Stomach smooth muscle (tissue), 2 donors: ENCODE measurements around the gene GLRX3.
A peak's percentile ranks its signal among the peaks of the same experiment; 100 is the strongest.

ENCODE experiments used
- H3K27ac ChIP-seq: one replicate; pipeline ENCODE4 v1.7.0; 2013; ENCODE audit warnings: mild to moderate bottlenecking, low read length, inconsistent platforms
- H3K27me3 ChIP-seq, 2 donors: one replicate each; pipeline ENCODE4 v1.7.0; 2013; ENCODE audit warnings: low read length in 2 of 2; ENCODE audit not compliant: insufficient read depth in 2 of 2, control insufficient read depth in 1 of 2
- H3K36me3 ChIP-seq, 2 donors: one replicate each; pipeline ENCODE4 v1.7.0; 2013; ENCODE audit warnings: low read length in 2 of 2; ENCODE audit not compliant: control insufficient read depth in 2 of 2, insufficient read depth in 2 of 2
- H3K4me1 ChIP-seq: one replicate; pipeline ENCODE4 v1.7.0; 2013; ENCODE audit warnings: low read length; ENCODE audit not compliant: control insufficient read depth, insufficient read depth
- H3K4me3 ChIP-seq, 2 donors: one replicate each; pipeline ENCODE4 v1.7.0; 2013; ENCODE audit warnings: low read length in 2 of 2
- H3K9ac ChIP-seq, 2 donors: one replicate each; pipeline ENCODE4 v1.7.0; 2013; ENCODE audit warnings: low read length in 2 of 2, mild to moderate bottlenecking in 1 of 2
- H3K9me3 ChIP-seq, 2 donors: one replicate each; pipeline ENCODE4 v1.7.0; 2013; ENCODE audit warnings: low read length in 2 of 2; ENCODE audit not compliant: control insufficient read depth in 2 of 2
- donor health status: healthy.
- donor health status: Pancreatic carcinoma.

Gene GLRX3

GRCh38 chr10:130189608-130190054 lies 53.4 kb downstream of the GLRX3 start:
- Histone ChIP-seq H3K4me3 (no peak overlapping the region), H3K36me3 (peaks cover 12 to 15% of the 10 kb centered on the region in 2 donors), H3K27me3 (peaks cover 5 to 7% of the 10 kb centered on the region in 2 donors), H3K9ac (no peak overlapping the region), H3K27ac (no peak overlapping the region), H3K4me1 (peaks cover 12% of the 10 kb centered on the region), H3K9me3 (no peaks in the 10 kb centered on the region)

- Histone ChIP-seq H3K27me3 (peaks cover 5 to 7% of the 10 kb centered on the region in 2 donors), H3K9ac (peak overlapping the region in 1 of 2 donors; percentile 42), H3K27ac (no peak overlapping the region), H3K4me1 (peaks cover 12% of the 10 kb centered on the region), H3K9me3 (no peaks in the 10 kb centered on the region), H3K36me3 (peaks cover 8 to 9% of the 10 kb centered on the region in 2 donors), H3K4me3 (peak overlapping the region; percentile 46 to 79)
These were observed 54.0 kb downstream of the GLRX3 start for GRCh38 chr10:130190055-130190736.

- Histone ChIP-seq H3K27ac (no peak overlapping the region), H3K36me3 (peaks cover 2 to 4% of the 10 kb centered on the region in 2 donors), H3K4me1 (peaks cover 12% of the 10 kb centered on the region), H3K9ac (peak overlapping the region in 1 of 2 donors; percentile 42), H3K27me3 (peaks cover 5 to 7% of the 10 kb centered on the region in 2 donors), H3K9me3 (no peaks in the 10 kb centered on the region), H3K4me3 (peak overlapping the region; percentile 46 to 79)
These were observed 54.5 kb downstream of the GLRX3 start for GRCh38 chr10:130190737-130191115.

GRCh38 chr10:130191380-130191779 lies 55.2 kb downstream of the GLRX3 start:
- H3K27me3 ChIP-seq, result peaks cover 5 to 7% of the 10 kb centered on the region in 2 donors
- peaks cover 0 to 4% of the 10 kb centered on the region in 2 donors for H3K36me3 ChIP-seq
- H3K4me3 ChIP-seq, result no peak overlapping the region
- no peak overlapping the region for H3K27ac ChIP-seq
- H3K9me3 ChIP-seq, result no peaks in the 10 kb centered on the region
- peaks cover 12% of the 10 kb centered on the region for H3K4me1 ChIP-seq
- no peak overlapping the region for H3K9ac ChIP-seq

DNA sequence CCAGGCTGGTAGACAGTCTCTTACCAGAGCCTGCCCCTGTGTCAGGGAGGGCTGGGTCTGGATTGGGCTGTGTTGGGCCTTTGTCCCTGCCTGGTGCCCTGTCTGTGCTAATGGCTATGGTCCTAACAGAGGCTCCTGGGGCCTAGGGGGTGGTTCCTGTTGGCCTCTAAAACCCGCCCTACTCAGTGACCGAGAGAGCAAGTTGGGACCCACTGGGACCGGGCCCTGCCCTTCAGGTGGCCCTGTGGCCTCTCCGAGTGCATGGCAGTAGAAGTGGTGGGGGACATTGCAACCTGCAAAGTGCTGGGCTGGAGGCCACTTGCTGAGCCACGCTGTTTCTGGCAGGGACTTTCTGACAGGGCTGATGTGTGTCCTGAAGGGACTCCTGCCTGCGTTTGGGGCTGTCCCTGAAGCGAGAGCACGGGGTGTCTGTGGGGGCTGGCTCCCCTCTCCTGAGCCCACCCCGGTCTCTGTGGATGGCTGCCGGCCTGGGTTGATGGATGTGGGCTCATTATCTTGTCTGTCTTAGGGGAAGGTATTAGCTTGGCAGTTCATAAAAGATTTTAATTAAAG lies 56.2 kb downstream of the GLRX3 start:
- Histone ChIP-seq H3K9me3 (no peaks in the 10 kb centered on the region), H3K4me3 (no peak overlapping the region), H3K27me3 (peaks cover 5 to 7% of the 10 kb centered on the region in 2 donors), H3K4me1 (peaks cover 12% of the 10 kb centered on the region), H3K9ac (no peak overlapping the region), H3K36me3 (peaks cover 0 to 4% of the 10 kb centered on the region in 2 donors), H3K27ac (no peak overlapping the region)

DNA sequence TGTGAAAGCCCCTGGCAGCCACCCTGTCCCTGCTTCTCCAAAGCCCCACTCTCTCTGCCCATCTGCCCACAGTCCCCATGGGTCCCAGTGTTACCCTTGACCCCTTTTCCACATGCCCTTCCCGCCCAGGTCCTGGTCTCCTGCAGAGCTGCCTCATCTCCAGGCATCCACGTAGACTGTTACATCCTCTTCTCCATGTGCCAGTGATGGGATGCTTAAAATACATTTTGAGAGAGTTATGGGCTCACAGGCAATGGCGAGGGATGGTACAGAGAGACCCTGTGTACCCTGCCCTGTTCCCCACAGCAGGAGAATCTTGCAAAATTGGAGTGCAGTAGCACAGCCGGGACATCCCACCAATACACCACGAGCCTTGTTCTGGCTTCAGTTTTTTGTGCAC lies 56.8 kb downstream of the GLRX3 start:
- Histone ChIP-seq H3K4me3 (no peak overlapping the region), H3K27ac (no peak overlapping the region), H3K9me3 (no peaks in the 10 kb centered on the region), H3K27me3 (peaks cover 5 to 7% of the 10 kb centered on the region in 2 donors), H3K4me1 (peaks cover 12% of the 10 kb centered on the region), H3K9ac (no peak overlapping the region), H3K36me3 (no peaks in the 10 kb centered on the region)

GRCh38 chr10:130193493-130194193 lies 57.5 kb downstream of the GLRX3 start:
- Histone ChIP-seq H3K4me1 (peaks cover 12% of the 10 kb centered on the region), H3K27ac (no peak overlapping the region), H3K36me3 (no peaks in the 10 kb centered on the region), H3K9ac (no peak overlapping the region), H3K4me3 (no peak overlapping the region), H3K27me3 (peaks cover 5 to 7% of the 10 kb centered on the region in 2 donors), H3K9me3 (no peaks in the 10 kb centered on the region)

DNA sequence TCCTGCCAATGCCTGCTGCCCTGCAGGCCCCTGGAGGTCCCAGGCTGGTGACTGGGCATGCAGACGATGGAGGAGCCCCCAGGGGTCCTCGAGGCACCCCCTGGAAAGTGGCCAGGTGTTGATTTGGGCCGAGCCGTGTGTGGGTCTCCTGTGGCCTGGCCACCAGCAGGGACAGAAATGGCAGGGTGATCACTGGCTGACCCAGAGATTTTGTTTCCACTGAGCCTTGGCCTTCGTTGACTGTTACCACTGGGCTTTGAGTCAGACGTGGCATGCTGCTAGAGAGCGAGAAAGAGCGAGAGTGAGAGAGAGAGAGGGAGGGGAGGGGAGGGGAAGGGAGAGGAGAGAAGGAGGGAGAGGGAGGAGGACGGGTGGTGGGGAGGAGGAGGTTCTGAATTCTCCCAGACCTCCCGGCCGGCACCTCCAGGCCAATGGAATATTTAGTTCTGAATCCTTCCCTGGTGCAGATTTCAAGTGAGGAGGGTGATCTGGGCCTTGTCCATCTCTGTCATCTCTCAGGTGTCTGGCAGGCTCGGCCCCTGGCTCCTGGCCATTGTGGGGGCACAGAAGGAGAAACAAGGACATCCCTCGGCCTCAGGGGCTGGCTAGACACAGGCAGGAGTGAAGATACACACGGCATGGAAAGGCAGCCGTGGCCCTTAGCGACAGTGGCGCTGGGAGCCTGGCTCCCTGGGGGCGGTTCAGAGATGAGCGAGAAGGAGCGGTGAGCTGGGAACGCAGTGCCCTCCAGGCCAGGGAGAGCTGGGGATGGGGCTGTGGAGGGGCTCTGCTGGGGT lies 58.2 kb downstream of the GLRX3 start:
- Histone ChIP-seq H3K27me3 (peaks cover 5 to 7% of the 10 kb centered on the region in 2 donors), H3K4me3 (no peak overlapping the region), H3K27ac (no peak overlapping the region), H3K9me3 (no peaks in the 10 kb centered on the region), H3K36me3 (no peaks in the 10 kb centered on the region), H3K9ac (no peak overlapping the region), H3K4me1 (peaks cover 12% of the 10 kb centered on the region)

DNA sequence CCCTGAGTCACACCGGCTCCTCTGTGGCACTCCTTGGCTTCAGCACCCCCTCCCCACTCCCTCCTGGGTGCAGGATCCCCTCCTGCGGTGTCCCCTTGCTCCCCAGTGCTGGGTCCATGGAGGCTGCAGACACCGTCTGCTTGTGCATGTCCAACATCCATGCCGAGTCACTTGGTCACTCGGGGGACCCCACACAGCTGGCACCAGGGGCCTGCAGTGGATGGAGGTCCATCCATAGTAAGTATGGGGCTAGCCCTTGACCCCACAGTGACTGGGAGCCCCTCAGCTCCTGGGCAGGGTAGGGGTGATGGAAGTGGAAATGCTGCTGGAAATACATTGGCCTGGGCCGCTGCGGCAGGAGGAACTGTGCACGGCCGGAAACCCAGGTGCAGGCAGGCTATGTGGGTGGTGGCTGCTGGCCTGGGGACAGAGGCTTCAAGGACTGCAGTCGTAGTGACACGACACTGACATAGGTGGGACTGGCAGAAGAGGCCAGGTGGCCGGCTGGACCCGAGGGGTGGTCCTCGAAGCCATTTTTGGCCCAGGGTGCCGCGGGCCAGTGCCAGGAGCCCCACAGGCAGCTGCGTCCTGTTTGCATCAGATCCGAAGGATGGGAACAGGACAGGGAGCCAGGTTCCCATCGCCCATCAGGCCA lies 58.9 kb downstream of the GLRX3 start:
- no peak overlapping the region for H3K4me3 ChIP-seq
- H3K27me3 ChIP-seq, result peaks cover 5 to 7% of the 10 kb centered on the region in 2 donors
- H3K9me3 ChIP-seq, result no peaks in the 10 kb centered on the region
- H3K4me1 ChIP-seq, result peaks cover 8% of the 10 kb centered on the region
- H3K36me3 ChIP-seq, result no peaks in the 10 kb centered on the region
- H3K9ac ChIP-seq, result no peak overlapping the region
- no peak overlapping the region for H3K27ac ChIP-seq

DNA sequence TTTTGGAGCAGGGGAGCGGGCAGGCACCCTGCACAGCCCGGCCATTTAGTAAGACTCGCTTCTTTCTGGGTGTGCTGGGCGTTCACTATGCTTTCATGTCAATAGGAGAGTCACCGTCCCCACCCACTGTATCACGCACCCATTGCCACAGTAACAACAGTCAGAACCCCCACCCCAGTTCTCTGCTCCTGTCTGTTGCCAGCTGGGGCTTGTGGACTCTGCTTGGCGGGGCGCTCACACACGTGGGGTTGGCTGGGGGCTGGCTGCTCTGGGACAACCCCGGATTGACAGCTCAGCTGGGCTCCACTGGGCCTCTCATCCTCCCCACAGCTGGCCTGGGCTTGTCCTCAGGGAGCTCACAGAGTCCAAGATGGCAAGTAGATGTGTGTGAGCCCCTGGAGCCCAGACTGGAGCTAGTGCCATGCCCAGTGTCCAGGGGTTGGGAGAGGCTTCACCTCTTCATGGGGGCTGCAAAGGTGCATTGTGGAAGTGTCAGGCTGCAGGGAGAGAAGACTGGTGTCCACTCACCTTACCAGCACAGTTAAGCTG lies 59.6 kb downstream of the GLRX3 start:
- H3K4me3 ChIP-seq, result no peak overlapping the region
- no peaks in the 10 kb centered on the region for H3K36me3 ChIP-seq
- peaks cover 5 to 7% of the 10 kb centered on the region in 2 donors for H3K27me3 ChIP-seq
- peaks cover 1% of the 10 kb centered on the region for H3K4me1 ChIP-seq
- no peak overlapping the region for H3K9ac ChIP-seq
- H3K9me3 ChIP-seq, result no peaks in the 10 kb centered on the region
- H3K27ac ChIP-seq, result no peak overlapping the region
